ENCODE data around the gene TNRC6C. TPM values are rescaled to one million over a fixed set of nuclear protein-coding genes. Genes with fewer than 3 reads are reported as not detected.
"Not testable (repeated sequence)": the region's sequence is repeated elsewhere in the genome, so short reads cannot be mapped to it uniquely, and the experiment has no call there.

The TNRC6C gene
- total and polyA plus RNA-seq, 5 donors: 8.6 to 32.8 (median 24.4) TPM

- DNase-seq (peak in 2 of 3 donors; percentile 26 to 38), ATAC-seq (no peak)
- no peaks in the 10 kb centered on the region for H3K9me3 ChIP-seq (ENCODE audit: control insufficient read depth, low read length)
- no peaks in the 10 kb centered on the region for H3K27me3 ChIP-seq (ENCODE audit: control insufficient read depth, insufficient read depth)
- no peak overlapping the region for H3K27ac ChIP-seq (ENCODE audit: low read length)
- WGBS: 81% methylated on average over 25 of the region's 25 CpGs
- no peak overlapping the region for H3K4me3 ChIP-seq (ENCODE audit: low read length)
- H3K4me1 ChIP-seq (ENCODE audit: control insufficient read depth, insufficient read depth, low read length): no peaks in the 10 kb centered on the region
- intact Hi-C loops (cut with DNase I): loop anchor here in 3 of 4 donors (5.0 to 10.0 kb wide), 4 partner anchors 58 to 138 kb away; no protein-coding TSS in a partner anchor
Measured at GRCh38 chr17:78113804-78114785, 155.6 kb downstream of the TNRC6C start.

GRCh38 chr17:78114831-78115723 is 156.6 kb downstream of the TNRC6C start:
- no peaks in the 10 kb centered on the region for H3K9me3 ChIP-seq (ENCODE audit: control insufficient read depth, low read length)
- H3K4me3 ChIP-seq (ENCODE audit: low read length): no peak overlapping the region
- no peaks in the 10 kb centered on the region for H3K4me1 ChIP-seq (ENCODE audit: control insufficient read depth, insufficient read depth, low read length)
- 82% methylated on average over 28 of the region's 28 CpGs for WGBS
- intact Hi-C loops (cut with DNase I): loop anchor here in 3 of 4 donors (5.0 to 10.0 kb wide), 4 partner anchors 57 to 137 kb away; no protein-coding TSS in a partner anchor
- H3K27me3 ChIP-seq (ENCODE audit: control insufficient read depth, insufficient read depth): no peaks in the 10 kb centered on the region
- ATAC-seq: peak; percentile 16 to 56
- peak in 2 of 3 donors; percentile 78 to 80 for DNase-seq
- H3K27ac ChIP-seq (ENCODE audit: low read length): no peak overlapping the region

DNA sequence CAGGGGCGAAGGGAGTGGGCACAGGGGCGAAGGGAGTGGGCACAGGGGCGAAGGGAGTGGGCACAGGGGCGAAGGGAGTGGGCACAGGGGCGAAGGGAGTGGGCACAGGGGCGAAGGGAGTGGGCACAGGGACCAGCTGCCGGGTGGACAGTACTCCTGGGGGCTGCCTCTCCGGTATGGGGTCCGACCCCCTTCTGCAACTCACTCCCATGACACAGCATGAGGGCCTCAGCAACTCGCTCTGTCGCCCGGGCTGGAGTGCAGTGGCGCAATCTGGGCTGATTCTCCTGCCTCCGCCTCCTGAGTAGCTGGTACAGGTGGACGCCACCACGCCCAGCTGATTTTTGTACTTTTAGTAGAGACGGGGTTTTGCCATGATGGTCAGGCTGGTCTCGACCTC is 157.3 kb downstream of the TNRC6C start:
- not testable (repeated sequence) for H3K4me3 ChIP-seq (ENCODE audit: low read length); H3K27ac ChIP-seq (ENCODE audit: low read length); H3K9me3 ChIP-seq (ENCODE audit: control insufficient read depth, low read length); H3K4me1 ChIP-seq (ENCODE audit: control insufficient read depth, insufficient read depth, low read length); ATAC-seq; H3K27me3 ChIP-seq (ENCODE audit: control insufficient read depth, insufficient read depth)
- DNase-seq: peak in 2 of 3 donors; percentile 20 to 57
- 95% methylated on average over 14 of the region's 18 CpGs for WGBS
- intact Hi-C loops (cut with DNase I): loop anchor here in 1 of 4 donors (10.0 kb wide), 1 partner anchor 59 kb away; no protein-coding TSS in a partner anchor

DNA sequence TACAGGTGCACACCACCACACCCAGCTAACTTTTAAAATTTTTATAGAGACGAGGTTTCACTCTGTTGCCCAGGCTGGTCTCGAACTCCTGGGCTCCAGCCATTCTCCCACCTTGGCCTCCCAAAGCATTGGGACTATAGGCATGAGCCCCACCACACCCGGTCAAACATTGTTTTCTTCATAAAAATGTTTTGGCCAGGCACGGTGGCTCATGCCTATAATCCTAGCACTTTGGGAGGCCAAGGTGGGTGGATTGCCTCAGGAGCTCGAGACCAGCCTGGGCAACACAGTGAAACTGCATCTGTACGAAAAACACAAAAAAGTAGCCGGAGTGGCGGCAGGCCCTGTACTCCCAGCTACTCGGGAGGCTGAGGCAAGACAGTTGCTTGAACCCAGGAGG is 157.9 kb downstream of the TNRC6C start:
- 97% methylated on average over 9 of the region's 9 CpGs for WGBS
- intact Hi-C loops (cut with DNase I): loop anchor here in 1 of 4 donors (10.0 kb wide), 1 partner anchor 58 kb away; no protein-coding TSS in a partner anchor
- ATAC-seq: no peak
- DNase-seq: peak in 1 of 3 donors; percentile 18
- H3K27ac ChIP-seq (ENCODE audit: low read length): no peak overlapping the region
- H3K4me1 ChIP-seq (ENCODE audit: control insufficient read depth, insufficient read depth, low read length): no peaks in the 10 kb centered on the region
- H3K4me3 ChIP-seq (ENCODE audit: low read length): no peak overlapping the region
- no peaks in the 10 kb centered on the region for H3K9me3 ChIP-seq (ENCODE audit: control insufficient read depth, low read length)
- no peaks in the 10 kb centered on the region for H3K27me3 ChIP-seq (ENCODE audit: control insufficient read depth, insufficient read depth)

DNA sequence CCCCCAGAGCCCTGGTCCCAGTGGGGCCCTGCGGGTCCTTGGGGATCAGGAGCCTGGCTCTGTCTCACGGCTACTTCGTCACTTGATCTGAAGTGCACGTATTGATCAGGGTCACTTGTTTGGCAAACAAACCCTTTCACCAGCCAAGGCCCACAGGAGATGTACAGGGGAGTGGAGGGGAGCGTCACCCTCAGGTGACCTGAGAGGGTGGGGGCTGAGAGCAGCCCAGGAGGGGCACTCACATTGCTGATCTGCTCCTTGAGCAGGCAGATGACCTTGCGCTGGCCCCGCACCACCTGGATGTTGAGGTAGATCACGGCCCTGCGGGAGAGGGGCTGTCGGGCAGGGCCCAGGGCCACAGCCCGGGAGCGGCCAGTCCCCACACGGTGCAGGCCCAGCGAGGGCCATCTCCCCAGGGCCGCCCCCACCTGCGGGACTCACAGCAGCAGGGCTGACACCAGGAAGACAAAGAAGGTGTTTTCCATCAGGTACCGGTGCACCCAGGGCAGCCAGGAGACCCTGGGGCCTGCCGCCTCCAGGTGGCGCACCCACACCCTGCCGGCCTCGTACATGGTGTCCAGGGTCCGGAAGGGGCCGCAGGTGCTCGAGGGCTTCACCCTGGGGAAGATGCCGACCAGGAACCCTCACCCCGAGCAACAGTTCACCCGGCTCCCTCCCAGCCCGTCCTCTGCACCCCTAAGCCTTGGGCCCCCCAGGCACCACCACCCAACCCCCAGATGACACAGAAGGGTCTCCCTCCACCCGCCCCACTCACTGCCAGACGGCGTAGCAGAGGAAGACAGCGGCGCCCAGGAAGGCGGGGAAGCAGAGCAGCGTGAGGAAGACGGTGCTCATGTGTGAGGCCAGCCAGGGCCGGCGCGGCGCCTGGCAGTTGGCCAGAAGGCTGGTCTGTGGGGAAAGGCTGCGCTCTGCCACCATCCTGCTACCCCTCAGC is 158.8 kb downstream of the TNRC6C start:
- ATAC-seq: no peak

GRCh38 chr17:78118801-78119241 is 160.3 kb downstream of the TNRC6C start:
- DNase-seq: peak in 1 of 3 donors; percentile 57
- intact Hi-C loops (cut with DNase I): loop anchor here in 1 of 4 donors (10.0 kb wide), 1 partner anchor 56 kb away; no protein-coding TSS in a partner anchor

More for the DNA sequence above, 158.8 kb downstream of the TNRC6C start:
- no peaks in the 10 kb centered on the region for H3K9me3 ChIP-seq (ENCODE audit: control insufficient read depth, low read length)
- H3K27me3 ChIP-seq (ENCODE audit: control insufficient read depth, insufficient read depth): no peaks in the 10 kb centered on the region
- no peaks in the 10 kb centered on the region for H3K4me1 ChIP-seq (ENCODE audit: control insufficient read depth, insufficient read depth, low read length)
- 69% methylated on average over 41 of the region's 41 CpGs for WGBS
- H3K27ac ChIP-seq (ENCODE audit: low read length): no peak overlapping the region
- intact Hi-C loops (cut with DNase I): loop anchor here in 1 of 4 donors (10.0 kb wide), 1 partner anchor 57 kb away; no protein-coding TSS in a partner anchor
- DNase-seq: peak in 2 of 3 donors; percentile 68 to 76
- H3K4me3 ChIP-seq (ENCODE audit: low read length): no peak overlapping the region

DNA sequence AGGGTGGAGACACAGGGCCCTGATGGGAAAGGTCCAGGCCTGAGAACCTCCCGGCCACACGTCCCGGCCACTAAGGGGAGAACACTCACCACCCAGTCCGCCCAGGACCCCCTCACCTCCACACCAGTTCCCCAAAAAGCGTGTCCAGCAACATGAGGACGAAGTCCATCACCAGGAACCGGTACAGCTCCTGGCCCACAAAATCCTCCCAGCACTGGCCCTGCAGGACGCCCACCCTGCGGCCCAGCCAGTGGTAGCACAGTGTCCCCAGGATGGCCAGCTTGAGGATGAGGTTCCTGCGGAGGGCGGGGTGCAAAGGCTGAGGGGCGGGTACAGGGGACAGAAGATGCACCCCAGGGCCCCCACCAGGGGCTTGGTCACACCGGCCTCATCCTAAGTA is 162.0 kb downstream of the TNRC6C start:
- H3K9me3 ChIP-seq (ENCODE audit: control insufficient read depth, low read length): no peaks in the 10 kb centered on the region
- H3K27ac ChIP-seq (ENCODE audit: low read length): no peak overlapping the region
- peak in 1 of 3 donors; percentile 44 for DNase-seq
- no peak for ATAC-seq
- H3K4me3 ChIP-seq (ENCODE audit: low read length): no peak overlapping the region
- no peaks in the 10 kb centered on the region for H3K27me3 ChIP-seq (ENCODE audit: control insufficient read depth, insufficient read depth)
- no peaks in the 10 kb centered on the region for H3K4me1 ChIP-seq (ENCODE audit: control insufficient read depth, insufficient read depth, low read length)
- intact Hi-C loops (cut with DNase I): no loop called here
- WGBS: 96% methylated on average over 13 of the region's 13 CpGs

More at GRCh38 chr17:78118801-78119241, 160.3 kb downstream of the TNRC6C start:
- no peak overlapping the region for H3K27ac ChIP-seq (ENCODE audit: low read length)
- no peak overlapping the region for H3K4me3 ChIP-seq (ENCODE audit: low read length)
- no peaks in the 10 kb centered on the region for H3K27me3 ChIP-seq (ENCODE audit: control insufficient read depth, insufficient read depth)
- no peaks in the 10 kb centered on the region for H3K9me3 ChIP-seq (ENCODE audit: control insufficient read depth, low read length)
- no peaks in the 10 kb centered on the region for H3K4me1 ChIP-seq (ENCODE audit: control insufficient read depth, insufficient read depth, low read length)
- 89% methylated on average over 14 of the region's 14 CpGs for WGBS
- no peak for ATAC-seq

DNA sequence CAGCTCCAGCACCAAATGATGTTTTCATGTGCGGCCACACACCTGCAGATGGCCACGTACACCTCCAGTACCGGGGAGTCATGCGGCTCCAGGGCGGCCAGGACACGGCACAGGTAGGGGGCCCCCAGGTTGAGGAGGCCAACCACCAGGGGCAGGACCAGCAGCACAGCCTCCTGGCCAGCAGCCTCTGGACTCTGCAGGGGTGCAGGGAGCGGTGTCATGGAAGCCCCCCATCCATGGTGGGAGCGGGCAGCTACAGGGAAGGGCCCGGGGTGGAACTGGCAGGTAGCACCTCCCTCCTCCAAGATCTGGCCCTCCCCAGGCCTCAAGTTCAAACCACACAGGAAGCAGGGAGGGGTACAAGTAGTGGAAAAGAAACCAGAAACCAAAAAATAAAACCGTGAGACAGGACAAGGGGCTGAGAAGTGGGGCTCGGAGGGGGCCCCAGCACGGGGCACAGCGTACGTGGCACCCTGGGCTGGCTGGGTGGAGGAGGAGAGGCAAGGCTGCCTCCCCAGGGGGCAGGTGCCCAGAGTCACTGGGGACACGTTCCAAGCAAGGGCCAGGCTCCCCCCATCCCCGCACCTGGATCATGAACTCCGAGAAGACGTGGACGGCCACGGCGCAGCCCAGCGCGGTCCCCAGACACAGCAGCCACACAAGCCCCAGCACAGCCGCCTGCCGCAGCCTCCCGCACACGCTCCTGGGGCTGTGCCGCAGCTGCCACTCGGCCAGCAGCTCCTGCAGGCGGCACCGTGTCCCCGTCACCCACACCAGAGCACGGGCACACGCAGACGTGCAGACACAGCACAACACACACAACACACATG is 162.7 kb downstream of the TNRC6C start:
- H3K9me3 ChIP-seq (ENCODE audit: control insufficient read depth, low read length): no peaks in the 10 kb centered on the region
- 87% methylated on average over 35 of the region's 35 CpGs for WGBS
- intact Hi-C loops (cut with DNase I): no loop called here
- ATAC-seq (no peak), DNase-seq (peak in 2 of 3 donors; percentile 55 to 59)
- H3K4me3 ChIP-seq (ENCODE audit: low read length): no peak overlapping the region
- H3K27me3 ChIP-seq (ENCODE audit: control insufficient read depth, insufficient read depth): no peaks in the 10 kb centered on the region
- H3K27ac ChIP-seq (ENCODE audit: low read length): no peak overlapping the region
- H3K4me1 ChIP-seq (ENCODE audit: control insufficient read depth, insufficient read depth, low read length): no peaks in the 10 kb centered on the region

DNA sequence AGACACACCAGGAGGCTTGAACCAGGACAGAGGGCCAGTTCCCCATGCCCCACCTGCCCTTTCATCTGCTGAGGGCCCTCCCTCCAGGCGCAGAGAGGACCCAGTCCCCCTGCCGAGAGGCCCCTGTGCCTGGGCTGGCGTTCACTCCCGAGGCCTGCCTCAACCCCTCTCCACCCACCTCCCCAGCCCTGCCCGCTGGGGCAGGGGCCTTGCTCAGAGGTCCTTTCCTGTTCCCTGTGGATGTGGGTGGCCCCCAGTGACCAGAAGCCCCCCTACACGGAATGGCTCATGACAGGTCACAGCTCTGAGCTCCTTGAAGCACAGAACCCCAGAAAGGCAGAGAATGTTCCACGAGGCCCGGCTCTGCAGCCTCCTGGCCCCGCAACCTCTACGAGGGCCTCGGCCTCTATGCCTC is 163.3 kb downstream of the TNRC6C start:
- H3K4me3 ChIP-seq (ENCODE audit: low read length): no peak overlapping the region
- DNase-seq: peak in 1 of 3 donors; percentile 48
- no peak overlapping the region for H3K27ac ChIP-seq (ENCODE audit: low read length)
- no peaks in the 10 kb centered on the region for H3K9me3 ChIP-seq (ENCODE audit: control insufficient read depth, low read length)
- whole genome bisulfite sequencing: 75% methylated on average over 11 of the region's 11 CpGs
- H3K4me1 ChIP-seq (ENCODE audit: control insufficient read depth, insufficient read depth, low read length): peaks cover 2% of the 10 kb centered on the region
- no peaks in the 10 kb centered on the region for H3K27me3 ChIP-seq (ENCODE audit: control insufficient read depth, insufficient read depth)
- intact Hi-C loops (cut with DNase I): no loop called here
- no peak for ATAC-seq

All from right cardiac atrium (tissue), 5 donors.